Measurements from ENCODE around the gene KXD1. TPM values are rescaled to one million over a fixed set of nuclear protein-coding genes. Genes with fewer than 3 reads are reported as not detected.
"Not testable (repeated sequence)": the region's sequence is repeated elsewhere in the genome, so short reads cannot be mapped to it uniquely, and the experiment has no call there.

The KXD1 gene
- total RNA-seq, 2 experiments from 2014 or later = 101 to 108 TPM

GRCh38 chr19:18586306-18586705 lies 28.6 kb downstream of the KXD1 start:
- H3K4me3 Mint-ChIP-seq = no peak overlapping the region
- POLR2A ChIA-PET = interaction anchor here (4.6 to 6.3 kb wide), 2 partner anchors 15 to 42 kb away, joined by 21 to 82 read pairs; partner anchors contain the start of genes FKBP8 and UBA52

GRCh38 chr19:18587561-18587960 lies 29.9 kb downstream of the KXD1 start:
- peaks cover 19% of the 10 kb centered on the region for H3K36me3 Mint-ChIP-seq (ENCODE audit: low read depth)
- H3K9me3 Mint-ChIP-seq (ENCODE audit: insufficient read depth) = no peaks in the 10 kb centered on the region

More at GRCh38 chr19:18586306-18586705, 28.6 kb downstream of the KXD1 start:
- Mint-ChIP-seq H3K9me3 (ENCODE audit: insufficient read depth) (no peaks in the 10 kb centered on the region), H3K27ac (peak overlapping the region; percentile 19), H3K4me1 (ENCODE audit: low read depth) (peaks cover 44% of the 10 kb centered on the region), H3K27me3 (ENCODE audit: low read depth) (no peaks in the 10 kb centered on the region), H3K36me3 (ENCODE audit: low read depth) (peaks cover 14% of the 10 kb centered on the region)
- no peak for ATAC-seq
- CTCF ChIA-PET = interaction anchor here (1.2 to 5.4 kb wide), 6 partner anchors 8 to 261 kb away, joined by 3 to 56 read pairs (median 10); partner anchors contain the start of genes FKBP8, KXD1 and UBA52
- no peak for DNase-seq

GRCh38 chr19:18587962-18588610 lies 30.4 kb downstream of the KXD1 start:
- CTCF ChIA-PET = interaction anchor here (0.7 to 5.4 kb wide), 22 partner anchors 9 to 331 kb away, joined by 3 to 56 read pairs (median 4); partner anchors contain the start of genes COPE, DDX49, ELL and FKBP8
- H3K4me1 Mint-ChIP-seq (ENCODE audit: low read depth) = peaks cover 44% of the 10 kb centered on the region
- H3K27ac Mint-ChIP-seq = peak overlapping the region; percentile 96
- H3K36me3 Mint-ChIP-seq (ENCODE audit: low read depth) = peaks cover 19% of the 10 kb centered on the region
- H3K9me3 Mint-ChIP-seq (ENCODE audit: insufficient read depth) = no peaks in the 10 kb centered on the region
- H3K27me3 Mint-ChIP-seq (ENCODE audit: low read depth) = no peaks in the 10 kb centered on the region
- POLR2A ChIA-PET = interaction anchor here (0.6 to 6.3 kb wide), 12 partner anchors 8 to 262 kb away, joined by 3 to 82 read pairs (median 4); partner anchors contain the start of genes ELL, FKBP8, KXD1 and UBA52
- peak overlapping the region; percentile 83 for H3K4me3 Mint-ChIP-seq
- ATAC-seq (no peak), DNase-seq (peak; percentile 33)

More at GRCh38 chr19:18587561-18587960, 29.9 kb downstream of the KXD1 start:
- ChIA-PET POLR2A (interaction anchor here (1.1 to 6.3 kb wide), 6 partner anchors 16 to 85 kb away, joined by 3 to 82 read pairs (median 20); partner anchors contain the start of genes ELL, FKBP8, KXD1 and UBA52), CTCF (interaction anchor here (0.8 to 5.4 kb wide), 16 partner anchors 9 to 331 kb away, joined by 3 to 56 read pairs (median 4); partner anchors contain the start of genes COPE, DDX49, ELL and FKBP8)
- ATAC-seq = no peak
- H3K4me3 Mint-ChIP-seq = peak overlapping the region; percentile 83
- peaks cover 44% of the 10 kb centered on the region for H3K4me1 Mint-ChIP-seq (ENCODE audit: low read depth)
- peak overlapping the region; percentile 96 for H3K27ac Mint-ChIP-seq
- DNase-seq = no peak
- no peaks in the 10 kb centered on the region for H3K27me3 Mint-ChIP-seq (ENCODE audit: low read depth)

- ATAC-seq = peak; percentile 79
These were observed 31.1 kb downstream of the KXD1 start, which contains the start of gene REX1BD for GRCh38 chr19:18588611-18589379. TSS of gene REX1BD (plus strand) at chr19:18588798. CDS start at chr19:18588802, 4 bp downstream.

GRCh38 chr19:18589380-18590272 lies 32.0 kb downstream of the KXD1 start:
- H3K27ac Mint-ChIP-seq = peak overlapping the region; percentile 96
- DNase-seq (peak; percentile 86), ATAC-seq (peak; percentile 72)
- H3K36me3 Mint-ChIP-seq (ENCODE audit: low read depth) = peaks cover 19% of the 10 kb centered on the region
- peak overlapping the region; percentile 83 for H3K4me3 Mint-ChIP-seq
- ChIA-PET CTCF (interaction anchor here (0.7 to 5.4 kb wide), 24 partner anchors 10 to 329 kb away, joined by 3 to 56 read pairs (median 4); partner anchors contain the start of genes COPE, DDX49, ELL and FKBP8), POLR2A (interaction anchor here (0.6 to 6.3 kb wide), 13 partner anchors 9 to 330 kb away, joined by 3 to 82 read pairs (median 4); partner anchors contain the start of genes COPE, DDX49, ELL and FKBP8)
- peaks cover 49% of the 10 kb centered on the region for H3K4me1 Mint-ChIP-seq (ENCODE audit: low read depth)
- H3K27me3 Mint-ChIP-seq (ENCODE audit: low read depth) = peaks cover under 1% of the 10 kb centered on the region
- no peaks in the 10 kb centered on the region for H3K9me3 Mint-ChIP-seq (ENCODE audit: insufficient read depth)

More at GRCh38 chr19:18588611-18589379, 31.1 kb downstream of the KXD1 start, which contains the start of gene REX1BD:
- Mint-ChIP-seq H3K4me3 (peak within 1 kb of the TSS; percentile 83), H3K27ac (peak within 1 kb of the TSS; percentile 96), H3K36me3 (ENCODE audit: low read depth) (peaks cover 19% of the 10 kb centered on the region), H3K27me3 (ENCODE audit: low read depth) (no peaks in the 10 kb centered on the region), H3K9me3 (ENCODE audit: insufficient read depth) (no peaks in the 10 kb centered on the region), H3K4me1 (ENCODE audit: low read depth) (peaks cover 47% of the 10 kb centered on the region)
- ChIA-PET POLR2A (interaction anchor here (0.6 to 6.3 kb wide), 17 partner anchors 8 to 331 kb away, joined by 3 to 82 read pairs (median 4); partner anchors contain the start of genes COPE, DDX49, ELL and FKBP8), CTCF (interaction anchor here (0.7 to 5.4 kb wide), 27 partner anchors 10 to 330 kb away, joined by 3 to 56 read pairs (median 4); partner anchors contain the start of genes COPE, DDX49, ELL and FKBP8)
- DNase-seq = peak; percentile 93

GRCh38 chr19:18590273-18591272 lies 32.9 kb downstream of the KXD1 start:
- peaks cover 2% of the 10 kb centered on the region for H3K27me3 Mint-ChIP-seq (ENCODE audit: low read depth)
- H3K36me3 Mint-ChIP-seq (ENCODE audit: low read depth) = peaks cover 19% of the 10 kb centered on the region
- no peaks in the 10 kb centered on the region for H3K9me3 Mint-ChIP-seq (ENCODE audit: insufficient read depth)
- peak overlapping the region; percentile 34 for H3K27ac Mint-ChIP-seq
- ChIA-PET POLR2A (interaction anchor here (1.3 to 6.3 kb wide), 2 partner anchors 19 to 91 kb away, joined by 3 to 82 read pairs; partner anchors contain the start of gene UBA52), CTCF (interaction anchor here (1.2 to 3.7 kb wide), 4 partner anchors 13 to 70 kb away, joined by 3 to 51 read pairs (median 16); partner anchors contain the start of genes ELL and KXD1)
- H3K4me1 Mint-ChIP-seq (ENCODE audit: low read depth) = peaks cover 44% of the 10 kb centered on the region
- H3K4me3 Mint-ChIP-seq = peak overlapping the region; percentile 83
- DNase-seq = no peak
- no peak for ATAC-seq

- H3K36me3 Mint-ChIP-seq (ENCODE audit: low read depth) = peaks cover 19% of the 10 kb centered on the region
These were observed 34.2 kb downstream of the KXD1 start for GRCh38 chr19:18591735-18592385.

GRCh38 chr19:18592732-18593131 lies 35.1 kb downstream of the KXD1 start:
- not testable (repeated sequence) for ATAC-seq; H3K9me3 Mint-ChIP-seq (ENCODE audit: insufficient read depth); H3K27ac Mint-ChIP-seq; DNase-seq; H3K4me3 Mint-ChIP-seq; H3K27me3 Mint-ChIP-seq (ENCODE audit: low read depth)
- Mint-ChIP-seq H3K4me1 (ENCODE audit: low read depth) (peaks cover 34% of the 10 kb centered on the region), H3K36me3 (ENCODE audit: low read depth) (peaks cover 19% of the 10 kb centered on the region)
- ChIA-PET POLR2A (interaction anchor here (2.7 kb wide), 1 partner anchor 21 kb away, joined by 9 read pairs; the partner anchor contains the start of gene UBA52), CTCF (interaction anchor here (1.5 to 2.6 kb wide), 4 partner anchors 72 to 255 kb away, joined by 5 to 23 read pairs (median 14); partner anchors contain the start of gene ELL)

More at GRCh38 chr19:18591735-18592385, 34.2 kb downstream of the KXD1 start:
- Mint-ChIP-seq H3K27me3 (ENCODE audit: low read depth) (peaks cover 2% of the 10 kb centered on the region), H3K4me1 (ENCODE audit: low read depth) (peaks cover 37% of the 10 kb centered on the region), H3K9me3 (ENCODE audit: insufficient read depth) (no peaks in the 10 kb centered on the region), H3K4me3 (no peak overlapping the region), H3K27ac (peak overlapping the region; percentile 39)
- ATAC-seq = no peak
- POLR2A ChIA-PET = interaction anchor here (2.7 kb wide), 1 partner anchor 20 kb away, joined by 9 read pairs; the partner anchor contains the start of gene UBA52
- DNase-seq = no peak
- CTCF ChIA-PET = interaction anchor here (1.0 to 2.6 kb wide), 4 partner anchors 11 to 84 kb away, joined by 3 to 14 read pairs (median 8); partner anchors contain the start of genes ELL and KXD1
